Measurements from ENCODE around the gene PARD6G. TPM values are rescaled to one million over a fixed set of nuclear protein-coding genes. Genes with fewer than 3 reads are reported as not detected.
A peak's percentile ranks its signal among the peaks of the same experiment; 100 is the strongest.

The PARD6G gene
- total and polyA plus RNA-seq, 4 experiments from 2014 or later, result 0.13 to 1.3 (median 0.28) TPM; not detected in 1

DNA sequence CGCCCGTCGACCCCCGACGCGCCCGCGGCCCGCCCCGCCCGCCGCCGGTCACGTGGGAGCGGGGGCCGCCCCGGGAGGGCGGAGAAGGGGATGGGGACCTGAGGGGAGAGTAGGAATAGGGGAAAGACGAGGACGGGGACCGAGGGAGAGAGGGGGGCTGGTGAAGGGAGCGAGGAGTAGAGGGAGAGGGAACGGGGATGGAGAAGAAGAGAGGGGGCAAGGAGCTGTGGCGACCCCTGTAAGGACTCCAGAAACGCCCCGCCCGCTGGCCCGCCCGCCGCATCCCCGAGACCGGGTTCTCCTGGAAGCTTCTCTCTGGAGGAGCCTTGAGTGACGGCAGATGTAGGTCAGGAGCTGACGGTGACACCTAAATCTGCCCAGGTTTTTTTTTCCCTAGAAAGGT, 137.6 kb downstream of the PARD6G start:
- Histone ChIP-seq H3K27me3 (ENCODE audit: insufficient read depth, low read length) (no peaks in the 10 kb centered on the region), H3K4me3 (ENCODE audit: low read length in 2 of 2) (peak overlapping the region; percentile 55 to 67), H3K4me1 (ENCODE audit: insufficient read depth, low read length) (peaks cover 32% of the 10 kb centered on the region), H3K27ac (ENCODE audit: low read depth, low read length) (peak overlapping the region; percentile 64), H3K36me3 (ENCODE audit: insufficient read depth, low read length) (no peaks in the 10 kb centered on the region), H3K9me3 (ENCODE audit: control insufficient read depth in 1 of 2, low read length in 2 of 2) (no peaks in the 10 kb centered on the region)
- POLR2A ChIA-PET (ENCODE audit: partially characterized antibody), result interaction anchor here (0.9 to 1.4 kb wide), 3 partner anchors 76 to 146 kb away, joined by 3 to 9 read pairs (median 5); partner anchors contain the start of gene RBFA
- Mint-ChIP-seq H3K4me3 (peak overlapping the region; percentile 68 to 88 (median 86)), H3K27ac (peak overlapping the region; percentile 68 to 95 (median 90)), H3K27me3 (no peaks in the 10 kb centered on the region), H3K4me1 (peaks cover 36 to 65% (median 50%) of the 10 kb centered on the region in 4 donors), H3K36me3 (peaks cover 0 to 6% of the 10 kb centered on the region in 2 donors), H3K9me3 (no peaks in the 10 kb centered on the region)
- intact Hi-C loops (cut with micrococcal nuclease), result loop anchor here (1.0 to 10.0 kb wide), 3 partner anchors 75 to 715 kb away; partner anchors contain the start of genes NFATC1, RBFA and TXNL4A
- peak in 2 of 5 donors; percentile 24 to 64 for DNase-seq
- CTCF ChIA-PET (ENCODE audit: partially characterized antibody), result interaction anchor here (0.9 kb wide), 1 partner anchor 75 kb away, joined by 3 read pairs; no protein-coding TSS in a partner anchor

DNA sequence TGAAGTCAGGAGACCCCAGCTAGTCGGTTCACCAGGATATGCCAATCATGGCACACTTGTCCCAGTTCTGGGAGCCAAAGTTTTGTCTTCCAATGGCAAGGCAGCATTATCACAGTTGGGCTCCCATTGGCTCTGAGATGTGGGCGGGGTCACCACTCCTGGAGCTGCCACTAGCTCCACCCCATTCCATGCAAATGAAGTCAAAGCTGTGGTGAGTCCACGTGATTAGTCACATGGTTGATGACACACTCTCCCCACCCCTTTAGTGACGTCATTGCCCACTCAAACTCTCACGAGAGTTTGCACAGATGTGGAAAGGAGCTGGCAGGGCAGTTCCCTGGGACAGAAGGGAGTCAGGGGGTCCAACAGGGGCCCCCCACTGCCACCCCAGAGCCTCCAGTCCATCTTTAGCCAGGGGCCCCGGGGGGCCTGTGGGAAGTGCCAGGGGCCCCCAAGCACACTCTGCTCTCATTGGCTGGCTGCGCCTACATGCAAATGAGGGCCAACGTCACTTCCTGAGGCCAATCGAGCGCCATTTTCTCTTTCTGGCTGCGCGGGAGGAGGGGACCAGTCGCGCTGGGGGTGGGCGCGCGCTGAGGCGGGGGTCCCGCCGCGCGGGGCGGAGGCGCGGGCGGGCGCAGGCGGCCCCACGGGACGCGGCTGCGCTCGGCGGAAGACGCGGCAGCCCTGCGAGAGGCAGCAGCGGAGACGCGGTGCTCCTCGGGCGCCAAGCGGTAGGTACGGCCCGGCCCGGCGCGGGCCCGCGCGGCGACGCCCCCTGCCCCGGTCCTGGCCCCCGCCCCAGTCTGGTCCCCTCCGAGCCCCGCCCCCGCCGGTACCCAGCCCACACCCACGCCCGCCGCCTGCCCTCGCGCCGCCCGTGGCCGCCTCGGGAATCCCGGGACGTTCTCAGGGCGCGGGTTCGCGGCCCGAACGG, 138.3 kb downstream of the PARD6G start, which contains the start of gene ADNP2:
Gene ADNP2 (plus strand): TSS at position 524 of the 937 bp plus-strand sequence. CDS start 8,281 bp downstream, outside the sequence.
- H3K36me3 Mint-ChIP-seq, result peaks cover 0 to 6% of the 10 kb centered on the region in 2 donors
- CTCF ChIA-PET (ENCODE audit: partially characterized antibody), result interaction anchor here (1.4 kb wide), 1 partner anchor 74 kb away, joined by 3 read pairs; no protein-coding TSS in a partner anchor
- intact Hi-C loops (cut with micrococcal nuclease), result loop anchor here (1.0 to 10.0 kb wide), 3 partner anchors 75 to 714 kb away; partner anchors contain the start of genes NFATC1, RBFA and TXNL4A
- Histone ChIP-seq H3K4me1 (ENCODE audit: insufficient read depth, low read length) (peaks cover 32% of the 10 kb centered on the region), H3K4me3 (ENCODE audit: low read length in 2 of 2) (peak within 1 kb of the TSS; percentile 55 to 67), H3K36me3 (ENCODE audit: insufficient read depth, low read length) (no peaks in the 10 kb centered on the region), H3K9me3 (ENCODE audit: control insufficient read depth in 1 of 2, low read length in 2 of 2) (no peaks in the 10 kb centered on the region), H3K27me3 (ENCODE audit: insufficient read depth, low read length) (no peaks in the 10 kb centered on the region), H3K27ac (ENCODE audit: low read depth, low read length) (peak within 1 kb of the TSS; percentile 80)
- peak; percentile 90 to 95 (median 92) for DNase-seq
- no peaks in the 10 kb centered on the region for H3K27me3 Mint-ChIP-seq
- H3K4me3 Mint-ChIP-seq, result peak within 1 kb of the TSS; percentile 83 to 88 (median 86)
- no peaks in the 10 kb centered on the region for H3K9me3 Mint-ChIP-seq
- peaks cover 35 to 60% (median 45%) of the 10 kb centered on the region in 4 donors for H3K4me1 Mint-ChIP-seq
- H3K27ac Mint-ChIP-seq, result peak within 1 kb of the TSS; percentile 96 to 97 (median 96)
- POLR2A ChIA-PET (ENCODE audit: partially characterized antibody), result interaction anchor here (0.8 to 1.6 kb wide), 6 partner anchors 75 to 429 kb away, joined by 3 to 15 read pairs (median 6); partner anchors contain the start of genes RBFA, SLC66A2 and TXNL4A

GRCh38 chr18:80108121-80108536, 139.2 kb downstream of the PARD6G start:
- no peaks in the 10 kb centered on the region for H3K9me3 Mint-ChIP-seq
- peaks cover 25% of the 10 kb centered on the region for H3K4me1 ChIP-seq (ENCODE audit: insufficient read depth, low read length)
- H3K36me3 Mint-ChIP-seq, result peaks cover 0 to 6% of the 10 kb centered on the region in 2 donors
- intact Hi-C loops (cut with micrococcal nuclease), result loop anchor here (2.0 to 10.0 kb wide), 2 partner anchors 119 to 713 kb away; partner anchors contain the start of genes NFATC1 and TXNL4A
- no peaks in the 10 kb centered on the region for H3K27me3 Mint-ChIP-seq
- peak overlapping the region; percentile 96 to 97 (median 96) for H3K27ac Mint-ChIP-seq
- no peak overlapping the region for H3K4me3 ChIP-seq (ENCODE audit: low read length in 2 of 2)
- peak overlapping the region; percentile 80 for H3K27ac ChIP-seq (ENCODE audit: low read depth, low read length)
- H3K4me1 Mint-ChIP-seq, result peaks cover 31 to 53% (median 40%) of the 10 kb centered on the region in 4 donors
- H3K36me3 ChIP-seq (ENCODE audit: insufficient read depth, low read length), result no peaks in the 10 kb centered on the region
- peak overlapping the region; percentile 23 to 86 (median 84) for H3K4me3 Mint-ChIP-seq
- ChIA-PET CTCF (ENCODE audit: partially characterized antibody) (interaction anchor here (1.4 kb wide), 1 partner anchor 73 kb away, joined by 3 read pairs; no protein-coding TSS in a partner anchor), POLR2A (ENCODE audit: partially characterized antibody) (interaction anchor here (1.1 to 1.6 kb wide), 3 partner anchors 74 to 428 kb away, joined by 3 to 15 read pairs (median 6); partner anchors contain the start of genes RBFA and TXNL4A)
- no peaks in the 10 kb centered on the region for H3K27me3 ChIP-seq (ENCODE audit: insufficient read depth, low read length)
- H3K9me3 ChIP-seq (ENCODE audit: control insufficient read depth in 1 of 2, low read length in 2 of 2), result no peaks in the 10 kb centered on the region
- peak in 2 of 5 donors; percentile 15 to 54 for DNase-seq

DNA sequence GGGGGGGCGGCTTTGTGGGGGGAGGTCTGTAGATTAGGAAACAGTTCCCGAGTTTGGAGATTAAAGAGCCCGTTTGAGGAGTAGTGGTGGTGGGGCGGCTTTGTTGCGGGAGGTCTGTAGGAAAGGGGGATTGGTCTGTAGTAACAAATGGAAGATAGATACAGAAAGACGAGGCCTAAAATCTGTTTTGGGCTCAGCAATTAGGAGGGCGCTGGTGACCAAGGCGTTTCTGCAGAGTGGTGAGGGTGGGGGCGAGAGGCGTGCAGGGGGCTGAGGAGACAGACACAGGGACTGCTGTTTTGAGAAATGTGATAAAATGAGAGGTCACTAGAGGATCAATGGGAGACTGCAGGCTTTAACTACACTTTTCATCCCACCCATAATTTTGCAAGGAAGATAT, 139.9 kb downstream of the PARD6G start:
- H3K4me1 Mint-ChIP-seq, result peaks cover 27 to 47% (median 35%) of the 10 kb centered on the region in 4 donors
- POLR2A ChIA-PET (ENCODE audit: partially characterized antibody), result interaction anchor here (1.6 kb wide), 1 partner anchor 427 kb away, joined by 3 read pairs; no protein-coding TSS in a partner anchor
- Histone ChIP-seq H3K4me3 (ENCODE audit: low read length in 2 of 2) (no peak overlapping the region), H3K27me3 (ENCODE audit: insufficient read depth, low read length) (no peaks in the 10 kb centered on the region), H3K4me1 (ENCODE audit: insufficient read depth, low read length) (peaks cover 25% of the 10 kb centered on the region), H3K36me3 (ENCODE audit: insufficient read depth, low read length) (no peaks in the 10 kb centered on the region), H3K9me3 (ENCODE audit: control insufficient read depth in 1 of 2, low read length in 2 of 2) (no peaks in the 10 kb centered on the region), H3K27ac (ENCODE audit: low read depth, low read length) (no peak overlapping the region)
- CTCF ChIA-PET (ENCODE audit: partially characterized antibody), result no interaction called here
- H3K4me3 Mint-ChIP-seq, result peak overlapping the region in 4 of 8 donors; percentile 22 to 86 (median 72)
- peaks cover 0 to 6% of the 10 kb centered on the region in 2 donors for H3K36me3 Mint-ChIP-seq
- DNase-seq, result peak in 1 of 5 donors; percentile 11
- intact Hi-C loops (cut with micrococcal nuclease), result loop anchor here (10.0 kb wide), 1 partner anchor 713 kb away; the partner anchor contains the start of gene NFATC1
- no peaks in the 10 kb centered on the region for H3K27me3 Mint-ChIP-seq
- H3K9me3 Mint-ChIP-seq, result no peaks in the 10 kb centered on the region
- H3K27ac Mint-ChIP-seq, result peak overlapping the region; percentile 76 to 96 (median 91)

Other genes starting within 250 kb of the PARD6G start
- 10 to 100 TPM; 14.5 to 14.9 TPM for gene RBFA, start 213.1 kb downstream of the PARD6G start, total RNA-seq
- gene RBFA, start 213.1 kb downstream of the PARD6G start, polyA plus RNA-seq, result 1 to 10 TPM; 8.8 to 9.4 TPM
- 10 to 100 TPM; 20.2 to 20.9 TPM for gene ADNP2, start 138.3 kb downstream of the PARD6G start, total RNA-seq
- gene ADNP2, start 138.3 kb downstream of the PARD6G start, polyA plus RNA-seq, result 1 to 10 TPM; 7.1 to 9.2 TPM

Data from CD4-positive, alpha-beta memory T cell (primary cell).